ENCODE results near the gene OR6N2.

OR6N2 gene

GRCh38 chr1:158803678-158804077 lies 22.7 kb upstream of the OR6N2 start:
- H3K27me3 Mint-ChIP-seq (ENCODE audit: low read depth), result peaks cover 36% of the 10 kb centered on the region
- no peak overlapping the region for H3K27ac Mint-ChIP-seq
- no peak for DNase-seq (ENCODE audit: low spot score)
- no peaks in the 10 kb centered on the region for H3K9me3 Mint-ChIP-seq
- no peaks in the 10 kb centered on the region for H3K36me3 Mint-ChIP-seq (ENCODE audit: low read depth)
- H3K4me1 Mint-ChIP-seq (ENCODE audit: low read depth), result peaks cover 3% of the 10 kb centered on the region
- H3K4me3 Mint-ChIP-seq, result no peak overlapping the region

DNA sequence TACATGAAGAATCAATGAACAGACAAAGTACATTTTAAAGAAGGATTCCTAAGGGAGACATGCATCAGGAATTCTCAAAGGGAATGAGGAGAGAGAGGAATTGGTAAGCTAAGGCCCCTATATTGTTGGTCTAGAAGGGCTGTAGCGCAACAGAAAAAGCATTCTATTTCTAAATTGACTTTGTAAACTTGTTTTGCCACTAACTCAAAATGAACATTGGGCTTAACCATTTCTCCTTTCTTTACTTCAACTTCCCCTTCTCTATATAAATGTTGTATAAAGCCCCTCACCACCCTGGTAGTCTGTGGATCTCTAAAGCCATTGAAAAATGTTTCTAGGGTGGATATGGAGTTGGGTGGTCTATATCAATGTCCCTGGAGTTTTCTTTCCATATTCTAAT lies 20.4 kb upstream of the OR6N2 start:
- Mint-ChIP-seq H3K27ac (no peak overlapping the region), H3K9me3 (no peaks in the 10 kb centered on the region), H3K4me1 (ENCODE audit: low read depth) (no peaks in the 10 kb centered on the region), H3K27me3 (ENCODE audit: low read depth) (peaks cover 31% of the 10 kb centered on the region), H3K4me3 (no peak overlapping the region), H3K36me3 (ENCODE audit: low read depth) (no peaks in the 10 kb centered on the region)
- no peak for DNase-seq (ENCODE audit: low spot score)

- no peak overlapping the region for H3K4me3 Mint-ChIP-seq
- DNase-seq (ENCODE audit: low spot score), result no peak
These were observed 19.5 kb upstream of the OR6N2 start for GRCh38 chr1:158800526-158800925.

GRCh38 chr1:158799689-158800088 lies 18.7 kb upstream of the OR6N2 start:
- Mint-ChIP-seq H3K9me3 (no peaks in the 10 kb centered on the region), H3K27ac (no peak overlapping the region), H3K36me3 (ENCODE audit: low read depth) (no peaks in the 10 kb centered on the region), H3K4me3 (no peak overlapping the region), H3K4me1 (ENCODE audit: low read depth) (no peaks in the 10 kb centered on the region), H3K27me3 (ENCODE audit: low read depth) (peaks cover 25% of the 10 kb centered on the region)
- peak; percentile 22 for DNase-seq (ENCODE audit: low spot score)

More at GRCh38 chr1:158800526-158800925, 19.5 kb upstream of the OR6N2 start:
- H3K9me3 Mint-ChIP-seq, result no peaks in the 10 kb centered on the region
- H3K27ac Mint-ChIP-seq, result no peak overlapping the region
- peaks cover 27% of the 10 kb centered on the region for H3K27me3 Mint-ChIP-seq (ENCODE audit: low read depth)
- no peaks in the 10 kb centered on the region for H3K36me3 Mint-ChIP-seq (ENCODE audit: low read depth)
- H3K4me1 Mint-ChIP-seq (ENCODE audit: low read depth), result no peaks in the 10 kb centered on the region

- H3K4me1 Mint-ChIP-seq (ENCODE audit: low read depth), result no peaks in the 10 kb centered on the region
- H3K9me3 Mint-ChIP-seq, result no peaks in the 10 kb centered on the region
- DNase-seq (ENCODE audit: low spot score), result no peak
- H3K27me3 Mint-ChIP-seq (ENCODE audit: low read depth), result peaks cover 20% of the 10 kb centered on the region
- H3K4me3 Mint-ChIP-seq, result no peak overlapping the region
- H3K27ac Mint-ChIP-seq, result no peak overlapping the region
- no peaks in the 10 kb centered on the region for H3K36me3 Mint-ChIP-seq (ENCODE audit: low read depth)
These were observed 17.5 kb upstream of the OR6N2 start for GRCh38 chr1:158798531-158798930.

DNA sequence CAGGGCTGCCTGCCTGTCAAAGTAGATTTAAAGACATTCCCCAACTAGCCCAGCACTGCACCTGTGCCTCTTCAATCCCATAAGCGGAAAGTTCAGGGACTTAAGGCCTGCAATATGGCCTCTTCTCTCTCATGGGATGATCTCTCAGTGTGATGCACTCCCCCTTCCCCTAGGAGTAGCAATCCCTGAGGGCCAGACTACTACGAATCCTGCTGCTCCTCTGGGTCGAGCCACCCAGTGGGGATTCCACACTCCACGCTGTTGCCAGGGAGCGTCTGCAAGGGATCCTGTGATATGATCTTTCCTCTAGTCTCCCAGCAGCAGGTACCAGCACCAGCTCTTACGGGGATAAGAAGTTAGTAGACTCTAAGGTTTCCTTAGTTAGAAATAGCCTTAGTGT lies 13.2 kb upstream of the OR6N2 start:
- no peaks in the 10 kb centered on the region for H3K4me1 Mint-ChIP-seq (ENCODE audit: low read depth)
- no peak overlapping the region for H3K27ac Mint-ChIP-seq
- no peaks in the 10 kb centered on the region for H3K36me3 Mint-ChIP-seq (ENCODE audit: low read depth)
- H3K4me3 Mint-ChIP-seq, result no peak overlapping the region
- peaks cover 15% of the 10 kb centered on the region for H3K27me3 Mint-ChIP-seq (ENCODE audit: low read depth)
- no peak for DNase-seq (ENCODE audit: low spot score)
- H3K9me3 Mint-ChIP-seq, result no peaks in the 10 kb centered on the region

GRCh38 chr1:158793604-158794003 lies 12.6 kb upstream of the OR6N2 start:
- Mint-ChIP-seq H3K36me3 (ENCODE audit: low read depth) (no peaks in the 10 kb centered on the region), H3K4me3 (no peak overlapping the region), H3K4me1 (ENCODE audit: low read depth) (no peaks in the 10 kb centered on the region), H3K9me3 (no peaks in the 10 kb centered on the region), H3K27ac (no peak overlapping the region), H3K27me3 (ENCODE audit: low read depth) (peaks cover 19% of the 10 kb centered on the region)
- no peak for DNase-seq (ENCODE audit: low spot score)

GRCh38 chr1:158771950-158772866 lies 8.8 kb downstream of the OR6N2 start, which contains the start of gene OR6N1:
OR6N1 (minus strand) TSS chr1:158772195; CDS start chr1:158766682, 5,513 bp downstream.
- Mint-ChIP-seq H3K27me3 (ENCODE audit: low read depth) (peaks cover 18% of the 10 kb centered on the region), H3K4me1 (ENCODE audit: low read depth) (no peaks in the 10 kb centered on the region), H3K4me3 (no peak within 1 kb of the TSS), H3K27ac (no peak within 1 kb of the TSS), H3K9me3 (no peaks in the 10 kb centered on the region), H3K36me3 (ENCODE audit: low read depth) (no peaks in the 10 kb centered on the region)
- no peak for DNase-seq (ENCODE audit: low spot score)

GRCh38 chr1:158754420-158754819 lies 26.6 kb downstream of the OR6N2 start, which contains the start of gene OR6K6:
OR6K6 (plus strand) TSS chr1:158754720; CDS start chr1:158754888, 168 bp downstream.
- no peaks in the 10 kb centered on the region for H3K4me1 Mint-ChIP-seq (ENCODE audit: low read depth)

GRCh38 chr1:158752155-158752712 lies 28.8 kb downstream of the OR6N2 start:
- DNase-seq (ENCODE audit: low spot score), result no peak
- H3K27me3 Mint-ChIP-seq (ENCODE audit: low read depth), result peaks cover 8% of the 10 kb centered on the region
- H3K9me3 Mint-ChIP-seq, result no peaks in the 10 kb centered on the region
- no peaks in the 10 kb centered on the region for H3K36me3 Mint-ChIP-seq (ENCODE audit: low read depth)
- no peaks in the 10 kb centered on the region for H3K4me1 Mint-ChIP-seq (ENCODE audit: low read depth)
- H3K27ac Mint-ChIP-seq, result no peak overlapping the region
- H3K4me3 Mint-ChIP-seq, result no peak overlapping the region

More at GRCh38 chr1:158754420-158754819, 26.6 kb downstream of the OR6N2 start, which contains the start of gene OR6K6:
- Mint-ChIP-seq H3K27ac (no peak within 1 kb of the TSS), H3K9me3 (no peaks in the 10 kb centered on the region), H3K27me3 (ENCODE audit: low read depth) (no peaks in the 10 kb centered on the region), H3K4me3 (no peak within 1 kb of the TSS), H3K36me3 (ENCODE audit: low read depth) (no peaks in the 10 kb centered on the region)
- no peak for DNase-seq (ENCODE audit: low spot score)

GRCh38 chr1:158735848-158736247 lies 45.2 kb downstream of the OR6N2 start:
- Mint-ChIP-seq H3K27me3 (ENCODE audit: low read depth) (peaks cover 24% of the 10 kb centered on the region), H3K9me3 (no peaks in the 10 kb centered on the region), H3K36me3 (ENCODE audit: low read depth) (no peaks in the 10 kb centered on the region), H3K4me3 (no peak overlapping the region), H3K4me1 (ENCODE audit: low read depth) (no peaks in the 10 kb centered on the region), H3K27ac (no peak overlapping the region)
- DNase-seq (ENCODE audit: low spot score), result no peak

DNA sequence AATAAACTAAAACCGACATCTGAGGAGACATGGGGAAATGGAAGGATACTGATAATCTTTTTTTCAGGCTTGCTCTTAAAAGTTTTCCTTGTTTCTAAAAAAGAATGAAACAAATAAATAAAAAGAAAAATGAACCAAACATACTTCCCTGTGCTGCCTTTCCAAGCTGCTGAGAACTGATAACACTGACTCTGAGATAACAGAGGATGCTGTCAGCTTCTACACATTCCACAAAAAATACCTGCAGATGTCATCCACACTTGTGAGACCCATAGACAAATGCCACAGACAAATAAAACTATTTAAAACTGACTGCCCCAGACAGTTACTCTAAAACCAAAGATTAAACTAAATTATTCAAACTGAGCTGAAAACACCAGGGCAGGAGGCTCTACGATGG lies 48.5 kb downstream of the OR6N2 start:
- Mint-ChIP-seq H3K4me3 (no peak overlapping the region), H3K27ac (no peak overlapping the region), H3K27me3 (ENCODE audit: low read depth) (peaks cover 21% of the 10 kb centered on the region), H3K4me1 (ENCODE audit: low read depth) (no peaks in the 10 kb centered on the region), H3K9me3 (no peaks in the 10 kb centered on the region), H3K36me3 (ENCODE audit: low read depth) (no peaks in the 10 kb centered on the region)
- no peak for DNase-seq (ENCODE audit: low spot score)

DNA sequence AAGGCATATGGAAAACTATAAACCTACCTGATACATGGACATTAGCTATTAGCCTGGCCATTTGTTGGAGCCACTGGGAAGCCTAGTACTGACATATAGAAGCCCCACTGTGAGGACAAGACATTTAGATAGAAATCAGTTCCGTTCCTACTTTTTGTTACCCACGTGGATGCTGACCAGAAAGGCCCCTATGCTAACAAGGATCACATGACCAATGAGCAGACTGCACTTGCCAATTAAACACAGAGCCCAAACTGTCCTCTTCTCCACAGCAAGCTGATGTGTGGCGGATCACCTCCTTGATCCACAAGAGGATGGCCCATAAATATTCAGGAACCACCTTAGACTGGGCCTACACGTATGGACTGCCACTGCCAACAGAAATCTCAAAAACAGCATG lies 49.3 kb downstream of the OR6N2 start:
- Mint-ChIP-seq H3K9me3 (no peaks in the 10 kb centered on the region), H3K27ac (no peak overlapping the region), H3K36me3 (ENCODE audit: low read depth) (no peaks in the 10 kb centered on the region), H3K4me1 (ENCODE audit: low read depth) (no peaks in the 10 kb centered on the region), H3K27me3 (ENCODE audit: low read depth) (peaks cover 20% of the 10 kb centered on the region), H3K4me3 (no peak overlapping the region)
- DNase-seq (ENCODE audit: low spot score), result no peak

DNA sequence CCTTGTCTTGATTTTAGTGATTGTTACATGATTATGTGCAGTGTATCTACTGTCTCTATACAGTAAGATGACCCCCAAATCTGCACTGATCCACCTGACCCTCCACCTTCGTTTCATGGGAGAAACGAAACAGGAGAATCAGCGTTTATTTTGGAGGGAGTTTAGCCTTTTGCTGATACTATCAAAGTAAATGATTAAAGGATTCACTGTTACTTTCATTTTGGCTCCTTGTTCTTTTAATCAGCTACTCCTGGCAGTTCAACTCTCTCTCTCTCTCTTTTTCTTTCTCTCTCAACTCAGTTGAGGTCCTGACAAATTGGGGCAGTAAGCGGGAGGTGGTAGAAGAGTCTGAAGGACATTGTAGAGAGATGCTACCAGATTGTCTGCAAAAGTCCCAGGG lies 50.6 kb downstream of the OR6N2 start:
- DNase-seq (ENCODE audit: low spot score), result no peak
- no peaks in the 10 kb centered on the region for H3K4me1 Mint-ChIP-seq (ENCODE audit: low read depth)
- no peak overlapping the region for H3K27ac Mint-ChIP-seq
- H3K4me3 Mint-ChIP-seq, result no peak overlapping the region
- no peaks in the 10 kb centered on the region for H3K36me3 Mint-ChIP-seq (ENCODE audit: low read depth)
- H3K9me3 Mint-ChIP-seq, result no peaks in the 10 kb centered on the region
- peaks cover 20% of the 10 kb centered on the region for H3K27me3 Mint-ChIP-seq (ENCODE audit: low read depth)

All from T-helper 2 cell treated with Interferon-gamma antibody and Interleukin-4, amounts not matched to agents 5 μg/mL and 100 μg/mL, for 36 hours (primary cell).